ENCODE measurements around the gene CARD19.

The CARD19 gene

DNA sequence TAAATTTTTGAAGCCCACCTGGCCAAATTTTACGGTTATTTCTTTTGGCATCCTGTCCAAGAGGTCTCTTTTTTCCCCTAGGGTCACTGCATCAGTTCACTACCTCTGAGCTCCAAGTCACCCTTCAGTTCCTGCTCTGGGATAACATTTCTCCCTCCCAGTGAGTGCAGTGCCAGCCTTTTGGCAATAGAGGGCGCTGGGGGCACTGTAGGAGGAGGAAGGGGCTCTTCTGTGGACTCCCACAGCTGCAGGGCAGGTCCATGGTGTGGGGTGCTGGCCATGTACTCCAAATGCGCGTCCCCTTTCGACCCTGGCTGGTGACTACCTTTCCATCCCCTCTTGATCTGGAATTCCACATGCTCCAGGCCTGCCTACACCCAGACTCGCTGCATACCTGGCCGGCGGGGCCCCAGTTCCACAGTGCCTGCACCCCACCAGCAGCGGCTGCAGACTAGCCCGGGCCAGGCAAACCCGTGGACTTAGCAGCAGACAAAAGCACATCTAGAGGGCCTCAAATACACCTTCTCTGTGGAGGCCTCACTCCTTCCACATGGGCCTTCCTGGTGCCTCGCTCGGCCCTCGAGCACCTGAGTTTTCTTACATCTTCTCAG is 58.4 kb downstream of the CARD19 start:
- Histone ChIP-seq H3K27me3 (replicated peaks; ENCODE audit: insufficient read depth, low read length) (no peaks in the 10 kb centered on the region), H3K36me3 (replicated peaks; ENCODE audit: insufficient read depth, low read length) (no peaks in the 10 kb centered on the region), H3F3A (ENCODE audit: insufficient read depth, low read length) (no peaks in the 10 kb centered on the region), H3K27ac (ENCODE audit: low read length) (no peak overlapping the region), H3K4me1 (ENCODE audit: low read length) (peaks cover 1% of the 10 kb centered on the region; the same call in 1 of the 2 replicates), H4K20me1 (ENCODE audit: insufficient read depth, low read length) (no peaks in the 10 kb centered on the region), H2AFZ (ENCODE audit: low read length) (no peak overlapping the region), H3K4me2 (ENCODE audit: low read depth, low read length) (no peak overlapping the region), H3K4me3 (ENCODE audit: low read length) (no peak overlapping the region), H3K9me2 (replicated peaks; ENCODE audit: insufficient read depth, low read length) (no peaks in the 10 kb centered on the region), H3K9ac (ENCODE audit: low read length) (no peak overlapping the region), H3K9me3 (replicated peaks; ENCODE audit: insufficient read depth, low read length) (no peaks in the 10 kb centered on the region), H3K79me2 (ENCODE audit: low read length) (no peaks in the 10 kb centered on the region)
- peak; percentile 48 for DNase-seq
- TF ChIP-seq CTCF (IDR thresholded peaks at IDR 0.05; ENCODE audit: low read length) = peak; percentile 64
- TF ChIP-seq EZH2 (optimal IDR thresholded peaks at IDR 0.05; ENCODE audit: low read depth, low read length) = no peak

DNA sequence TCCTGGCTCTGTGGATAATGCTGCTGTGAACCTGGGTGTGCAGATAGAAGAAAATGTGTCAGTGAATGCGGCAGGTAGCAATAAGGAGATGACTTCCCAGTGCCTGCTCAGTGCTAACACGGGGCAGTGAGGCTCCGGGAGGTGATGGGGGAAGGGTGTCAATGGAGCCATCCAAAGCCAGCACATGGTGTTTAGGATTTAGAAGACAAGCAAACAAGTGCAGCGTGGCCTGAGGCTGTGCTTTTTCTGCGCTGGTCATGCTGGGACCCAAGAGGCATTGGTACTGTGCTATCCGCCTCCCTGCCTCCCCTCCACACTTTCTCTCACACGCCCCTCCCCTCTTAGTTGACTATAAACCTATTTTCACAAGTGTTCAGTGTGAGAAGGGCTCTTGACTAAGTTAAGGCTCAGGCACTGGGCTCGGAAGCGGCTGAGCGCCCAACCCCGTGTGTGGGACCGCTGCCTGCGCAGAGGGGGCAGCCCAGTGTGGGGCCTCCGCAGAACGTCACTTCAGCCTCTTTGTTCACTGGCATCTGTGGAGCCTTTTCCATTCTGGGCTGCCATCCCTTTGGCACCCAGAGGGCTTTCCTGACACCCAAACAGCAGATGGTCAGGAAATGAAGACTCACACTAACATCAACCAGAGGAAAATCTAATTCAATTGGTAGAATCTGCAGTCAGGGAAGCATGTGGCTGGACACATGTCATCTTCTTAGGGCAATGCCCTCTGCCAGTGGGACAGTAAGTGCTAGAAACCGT is 59.9 kb downstream of the CARD19 start:
- H3K9me3 ChIP-seq (replicated peaks; ENCODE audit: insufficient read depth, low read length) = no peaks in the 10 kb centered on the region
- no peak overlapping the region for H3K27ac ChIP-seq (ENCODE audit: low read length)
- H3K36me3 ChIP-seq (replicated peaks; ENCODE audit: insufficient read depth, low read length) = no peaks in the 10 kb centered on the region
- H3K9me2 ChIP-seq (replicated peaks; ENCODE audit: insufficient read depth, low read length) = no peaks in the 10 kb centered on the region
- DNase-seq = no peak
- H3K4me2 ChIP-seq (ENCODE audit: low read depth, low read length) = no peak overlapping the region
- no peak overlapping the region for H2AFZ ChIP-seq (ENCODE audit: low read length)
- no peaks in the 10 kb centered on the region for H3F3A ChIP-seq (ENCODE audit: insufficient read depth, low read length)
- H3K9ac ChIP-seq (ENCODE audit: low read length) = no peak overlapping the region
- no peaks in the 10 kb centered on the region for H3K27me3 ChIP-seq (replicated peaks; ENCODE audit: insufficient read depth, low read length)
- H3K79me2 ChIP-seq (ENCODE audit: low read length) = no peaks in the 10 kb centered on the region
- no peak overlapping the region for H3K4me3 ChIP-seq (ENCODE audit: low read length)
- H3K4me1 ChIP-seq (ENCODE audit: low read length) = no peaks in the 10 kb centered on the region
- TF ChIP-seq EZH2 (optimal IDR thresholded peaks at IDR 0.05; ENCODE audit: low read depth, low read length) (no peak), CTCF (IDR thresholded peaks at IDR 0.05; ENCODE audit: low read length) (no peak), EZH2phosphoT487 (IDR thresholded peaks at IDR 0.05; ENCODE audit: low read length) (no peak)
- no peaks in the 10 kb centered on the region for H4K20me1 ChIP-seq (ENCODE audit: insufficient read depth, low read length)

DNA sequence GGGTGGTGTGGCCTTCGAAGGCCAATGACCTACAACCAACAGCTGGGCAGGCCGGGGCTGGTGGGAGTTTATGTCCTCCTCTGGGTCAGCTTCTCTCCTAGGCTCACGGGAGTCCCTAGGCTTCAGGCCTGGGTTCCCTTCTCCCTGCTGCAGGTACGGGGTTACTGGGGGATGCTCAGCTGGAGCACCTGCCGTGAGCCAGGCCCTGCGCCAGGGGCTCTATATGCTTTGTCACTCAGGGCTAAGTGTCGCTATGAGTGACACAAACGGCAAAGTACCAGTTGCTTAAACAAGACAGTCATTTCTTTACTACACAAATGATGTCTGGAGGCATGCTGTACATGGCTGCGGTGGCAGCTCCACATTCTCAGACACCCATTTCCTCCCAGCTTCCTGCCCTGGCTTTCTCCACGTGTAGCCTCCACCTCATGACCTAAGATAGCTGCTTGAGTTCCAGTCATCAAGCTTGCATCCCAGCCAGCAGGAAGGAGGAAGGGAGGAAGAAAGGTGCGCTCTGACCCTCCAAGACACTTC is 60.5 kb downstream of the CARD19 start:
- no peak for DNase-seq
- no peak overlapping the region for H3K27ac ChIP-seq (ENCODE audit: low read length)
- H3K4me1 ChIP-seq (ENCODE audit: low read length) = no peaks in the 10 kb centered on the region
- H3K9me2 ChIP-seq (replicated peaks; ENCODE audit: insufficient read depth, low read length) = no peaks in the 10 kb centered on the region
- H4K20me1 ChIP-seq (ENCODE audit: insufficient read depth, low read length) = no peaks in the 10 kb centered on the region
- no peak overlapping the region for H3K4me3 ChIP-seq (ENCODE audit: low read length)
- no peaks in the 10 kb centered on the region for H3F3A ChIP-seq (ENCODE audit: insufficient read depth, low read length)
- H3K9me3 ChIP-seq (replicated peaks; ENCODE audit: insufficient read depth, low read length) = no peaks in the 10 kb centered on the region
- H3K27me3 ChIP-seq (replicated peaks; ENCODE audit: insufficient read depth, low read length) = no peaks in the 10 kb centered on the region
- H3K79me2 ChIP-seq (ENCODE audit: low read length) = no peaks in the 10 kb centered on the region
- TF ChIP-seq CTCF (IDR thresholded peaks at IDR 0.05; ENCODE audit: low read length) = no peak
- TF ChIP-seq EZH2phosphoT487 (IDR thresholded peaks at IDR 0.05; ENCODE audit: low read length) = no peak
- no peak for TF ChIP-seq EZH2 (optimal IDR thresholded peaks at IDR 0.05; ENCODE audit: low read depth, low read length)
- H3K9ac ChIP-seq (ENCODE audit: low read length) = no peak overlapping the region
- H3K36me3 ChIP-seq (replicated peaks; ENCODE audit: insufficient read depth, low read length) = no peaks in the 10 kb centered on the region
- H2AFZ ChIP-seq (ENCODE audit: low read length) = no peak overlapping the region
- no peak overlapping the region for H3K4me2 ChIP-seq (ENCODE audit: low read depth, low read length)

Data from MM.1S (cell line).